Central memory CD8-positive, alpha-beta T cell (primary cell): ENCODE data around the gene CDH2.

Source experiments
- ATAC-seq: fragments of 150-1000 bp; cut with Tn5 transposase; replicated peaks from 2 replicates; pipeline ENCODE4 v1.10.0; 2022; ENCODE audit warnings: mild to moderate bottlenecking, moderate FRiP score, moderate number of reproducible peaks; ENCODE audit not compliant: poor library complexity, severe bottlenecking; ENCODE audit errors: extremely low read depth
- DNase-seq, 2 donors: peaks; one replicate each; pipeline ENCODE4 v3.0.0; 2021; ENCODE audit warnings: low spot score in 2 of 2
- H3K27ac Mint-ChIP-seq: one replicate; pipeline ENCODE4 v1.8.0; 2022; ENCODE audit warnings: low read depth, mild to moderate bottlenecking, moderate library complexity, mixed read lengths
- H3K27me3 Mint-ChIP-seq: one replicate; pipeline ENCODE4 v1.8.0; 2022; ENCODE audit warnings: mixed read lengths
- H3K36me3 Mint-ChIP-seq: one replicate; pipeline ENCODE4 v1.8.0; 2022; ENCODE audit warnings: mild to moderate bottlenecking, moderate library complexity, mixed read lengths; ENCODE audit not compliant: insufficient read depth
- H3K4me1 Mint-ChIP-seq: one replicate; pipeline ENCODE4 v1.8.0; 2022; ENCODE audit warnings: mixed read lengths
- H3K4me3 Mint-ChIP-seq: one replicate; pipeline ENCODE4 v1.8.0; 2022; ENCODE audit warnings: mild to moderate bottlenecking, moderate library complexity, mixed read lengths
- H3K9me3 Mint-ChIP-seq: one replicate; pipeline ENCODE4 v1.8.0; 2022; ENCODE audit warnings: mixed read lengths

CDH2 gene

DNA sequence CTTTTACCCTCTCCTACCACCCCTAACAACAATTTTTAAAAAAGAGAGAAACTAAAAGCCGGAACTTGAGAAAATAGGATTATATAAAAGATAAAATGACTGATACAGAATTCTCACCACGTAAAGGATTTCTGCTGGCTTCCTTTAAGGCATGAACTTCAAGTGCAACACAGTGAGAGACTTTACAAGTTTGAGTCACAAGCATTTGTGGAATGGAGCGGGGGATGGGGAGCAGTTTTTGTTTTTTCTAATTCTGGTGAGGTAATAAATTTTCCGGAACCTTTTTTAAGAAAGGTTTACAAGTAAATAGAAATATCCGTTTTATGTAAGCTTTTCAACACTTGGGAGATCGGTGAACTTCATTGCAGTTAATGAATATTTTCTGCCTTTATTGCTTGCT lies 1.8 kb upstream of the CDH2 start:
- no peaks in the 10 kb centered on the region for H3K9me3 Mint-ChIP-seq
- DNase-seq (no peak), ATAC-seq (no peak)
- H3K4me3 Mint-ChIP-seq, result no peak overlapping the region
- H3K4me1 Mint-ChIP-seq, result peaks cover 10% of the 10 kb centered on the region
- no peaks in the 10 kb centered on the region for H3K36me3 Mint-ChIP-seq
- no peak overlapping the region for H3K27ac Mint-ChIP-seq
- peaks cover 40% of the 10 kb centered on the region for H3K27me3 Mint-ChIP-seq

DNA sequence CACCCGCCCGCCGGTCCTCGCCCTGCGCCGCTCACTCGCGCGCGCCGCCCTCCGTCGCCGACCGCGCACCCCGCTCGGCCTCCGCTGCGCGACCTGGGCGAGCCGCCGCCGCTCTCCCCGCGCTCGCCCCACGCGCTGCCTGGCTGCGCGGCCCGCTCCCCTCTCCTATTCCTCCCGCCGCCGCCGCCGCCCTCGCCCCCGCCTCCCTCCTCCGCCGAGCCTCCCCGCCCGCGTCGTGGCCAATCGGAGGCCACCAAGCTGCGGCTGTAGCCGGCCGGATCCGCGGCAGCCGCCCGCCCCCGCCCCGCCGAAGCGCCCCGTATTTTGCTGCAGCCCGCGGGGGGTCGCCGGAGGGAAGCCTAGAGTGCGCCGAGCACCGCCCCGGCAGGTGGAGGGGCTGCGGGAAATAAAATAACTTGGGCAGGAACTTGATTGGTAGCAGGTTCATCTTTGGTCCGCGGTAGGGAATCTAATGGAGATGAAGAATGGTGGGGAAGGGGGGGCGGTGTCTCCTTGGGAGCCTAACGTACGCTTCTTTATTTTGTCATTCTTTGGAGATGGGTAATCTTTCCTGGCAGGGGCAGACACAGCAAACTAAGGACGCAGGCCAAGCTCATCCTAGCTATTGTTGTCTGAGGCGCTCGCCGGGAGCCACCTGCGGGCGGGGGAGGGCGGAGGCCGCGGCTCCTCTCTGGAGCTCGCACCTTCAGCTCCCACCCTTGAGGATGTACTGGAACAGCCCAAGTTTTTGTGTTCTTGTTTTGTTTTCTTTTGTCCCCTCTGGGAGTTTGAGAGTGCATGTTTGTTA lies 1.1 kb upstream of the CDH2 start:
- no peaks in the 10 kb centered on the region for H3K9me3 Mint-ChIP-seq
- peaks cover 40% of the 10 kb centered on the region for H3K27me3 Mint-ChIP-seq
- ATAC-seq (no peak), DNase-seq (no peak)
- H3K27ac Mint-ChIP-seq, result no peak overlapping the region
- H3K4me1 Mint-ChIP-seq, result peaks cover 10% of the 10 kb centered on the region
- peak overlapping the region; percentile 60 for H3K4me3 Mint-ChIP-seq
- no peaks in the 10 kb centered on the region for H3K36me3 Mint-ChIP-seq

DNA sequence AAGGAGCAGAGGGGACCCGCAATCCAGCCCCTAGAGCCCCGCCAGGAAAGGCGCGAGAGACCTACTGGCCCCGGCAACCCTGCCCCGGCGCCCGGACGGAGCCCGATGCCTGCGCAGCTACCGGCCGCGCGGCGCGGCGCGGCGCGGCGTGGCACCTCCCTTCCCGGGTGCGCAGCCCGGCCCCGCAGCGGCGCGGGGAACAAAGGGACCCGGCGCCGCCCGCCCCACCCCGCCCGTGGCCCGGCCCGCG lies 307 bp downstream of the CDH2 start:
- no peak overlapping the region for H3K27ac Mint-ChIP-seq
- no peaks in the 10 kb centered on the region for H3K36me3 Mint-ChIP-seq
- H3K4me3 Mint-ChIP-seq, result peak overlapping the region; percentile 65
- H3K27me3 Mint-ChIP-seq, result peaks cover 40% of the 10 kb centered on the region
- H3K9me3 Mint-ChIP-seq, result no peaks in the 10 kb centered on the region
- H3K4me1 Mint-ChIP-seq, result peaks cover 10% of the 10 kb centered on the region
- no peak for ATAC-seq
- no peak for DNase-seq

DNA sequence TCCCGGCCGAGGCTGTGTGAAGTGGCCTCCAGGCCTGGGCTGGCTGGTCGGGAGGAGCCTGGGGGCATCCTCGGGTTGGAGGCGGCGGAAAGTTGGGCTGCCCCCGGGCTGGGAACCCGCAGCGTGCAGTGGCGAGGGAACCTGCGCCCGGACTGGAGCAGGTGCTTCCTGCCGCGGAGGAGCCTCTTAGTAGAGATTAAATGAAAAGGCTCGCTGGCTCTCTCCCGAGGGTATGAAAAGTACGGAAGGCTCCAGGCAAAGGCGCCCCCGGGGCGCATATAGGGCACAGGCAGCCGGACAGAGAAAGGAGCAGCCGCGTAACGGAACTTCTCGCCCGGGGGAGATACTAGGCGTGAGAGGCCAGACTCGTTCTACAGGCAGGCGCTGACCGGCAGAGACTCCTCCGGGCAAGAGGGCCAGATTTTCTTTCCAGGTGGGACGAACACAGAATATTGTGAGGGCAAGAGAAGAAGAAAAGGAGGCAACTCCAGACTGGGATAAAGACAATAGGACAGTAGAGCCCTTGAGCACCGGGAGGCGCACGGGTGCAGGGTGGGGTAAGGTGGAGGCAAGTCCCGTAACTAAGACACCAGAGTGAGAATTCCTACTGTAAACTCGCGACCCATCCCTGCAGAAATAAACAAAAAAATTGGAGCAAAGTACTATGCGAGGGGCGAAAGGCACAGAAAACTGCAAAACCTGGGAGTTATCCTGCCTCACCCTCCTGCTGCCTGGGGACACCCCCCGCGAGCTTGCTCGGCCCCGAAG lies 816 bp downstream of the CDH2 start:
- H3K27ac Mint-ChIP-seq, result no peak overlapping the region

DNA sequence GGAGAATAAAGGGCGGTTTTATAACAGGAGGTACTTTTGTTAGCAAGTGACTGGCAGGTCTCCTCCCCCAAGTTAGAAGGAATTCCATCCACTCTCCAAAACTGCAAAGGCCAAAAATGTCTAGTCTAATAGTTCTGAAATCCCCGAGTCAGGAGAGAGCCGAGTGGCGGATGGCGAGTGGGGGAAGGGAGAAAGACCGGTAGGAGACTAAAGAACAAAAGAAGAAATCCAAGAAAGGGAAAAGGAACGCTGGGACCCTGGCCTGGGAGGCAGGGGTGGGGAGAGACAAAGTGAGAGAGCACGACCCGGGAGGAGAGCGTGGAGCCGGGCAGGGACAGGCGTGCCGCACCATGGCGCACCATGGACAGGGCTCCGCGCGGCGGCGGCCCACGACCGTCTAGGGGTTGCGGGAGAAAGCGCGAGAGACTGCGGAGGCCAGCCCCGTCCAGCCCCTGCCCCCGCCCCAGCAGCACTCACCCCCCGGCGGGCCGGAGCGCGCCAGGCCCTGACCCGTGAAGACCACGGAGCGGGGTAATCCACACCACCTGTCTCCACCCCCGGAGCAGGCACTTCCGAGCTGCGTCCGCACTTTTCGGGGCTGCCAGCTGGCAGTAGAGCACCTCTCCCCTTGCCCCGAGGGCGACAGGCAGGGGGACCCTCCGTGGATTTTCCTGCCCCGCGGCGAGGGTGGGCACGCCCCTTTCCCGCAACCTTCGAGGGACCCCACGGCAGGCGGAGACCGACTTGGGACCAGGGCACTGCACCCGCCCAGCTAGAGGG lies 1.6 kb downstream of the CDH2 start:
- DNase-seq (no peak), ATAC-seq (no peak)
- no peaks in the 10 kb centered on the region for H3K9me3 Mint-ChIP-seq
- peaks cover 10% of the 10 kb centered on the region for H3K4me1 Mint-ChIP-seq
- H3K36me3 Mint-ChIP-seq, result no peaks in the 10 kb centered on the region
- no peak overlapping the region for H3K27ac Mint-ChIP-seq
- H3K27me3 Mint-ChIP-seq, result peaks cover 40% of the 10 kb centered on the region
- H3K4me3 Mint-ChIP-seq, result peak overlapping the region; percentile 65

More for the DNA sequence above, 816 bp downstream of the CDH2 start:
- no peak for DNase-seq
- H3K4me3 Mint-ChIP-seq, result peak overlapping the region; percentile 65
- H3K9me3 Mint-ChIP-seq, result no peaks in the 10 kb centered on the region
- H3K36me3 Mint-ChIP-seq, result no peaks in the 10 kb centered on the region
- H3K4me1 Mint-ChIP-seq, result peaks cover 10% of the 10 kb centered on the region
- H3K27me3 Mint-ChIP-seq, result peaks cover 40% of the 10 kb centered on the region
- ATAC-seq, result no peak

DNA sequence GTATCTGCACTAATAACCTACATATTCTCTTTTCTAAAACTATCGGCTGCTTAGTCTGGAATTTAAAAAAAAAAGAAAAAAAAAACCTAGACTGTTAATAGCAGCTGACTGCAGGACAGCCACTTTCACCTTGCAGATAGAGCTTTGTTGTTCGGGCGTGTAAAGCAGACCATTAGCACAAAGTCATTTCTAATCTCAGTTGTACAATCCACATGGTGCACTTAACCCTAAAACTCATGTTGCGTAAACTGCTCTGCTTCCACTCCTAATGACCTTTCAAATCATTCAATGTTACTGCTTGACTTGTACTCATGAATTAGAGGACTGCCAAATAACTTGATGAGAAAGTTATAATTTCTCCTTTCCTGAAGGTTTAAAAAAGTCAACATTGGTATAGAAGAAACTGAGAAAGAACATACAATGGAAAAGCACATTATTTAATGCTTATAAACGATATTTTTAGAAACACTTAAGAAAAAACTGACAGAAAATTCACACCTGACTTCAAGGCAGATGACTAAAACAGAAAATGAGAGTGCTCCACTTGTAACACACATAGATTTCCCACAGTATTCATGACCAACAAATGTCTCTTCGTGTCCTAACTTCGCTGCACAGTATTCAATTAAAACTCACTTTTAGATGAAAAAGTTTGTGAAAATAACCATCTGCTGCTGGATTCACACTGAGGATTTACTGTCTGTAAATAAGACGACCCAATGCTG lies 2.6 kb downstream of the CDH2 start:
- H3K4me3 Mint-ChIP-seq, result no peak overlapping the region
- H3K27me3 Mint-ChIP-seq, result peaks cover 36% of the 10 kb centered on the region
- H3K9me3 Mint-ChIP-seq, result no peaks in the 10 kb centered on the region
- no peaks in the 10 kb centered on the region for H3K36me3 Mint-ChIP-seq
- ATAC-seq (no peak), DNase-seq (no peak)
- H3K4me1 Mint-ChIP-seq, result peaks cover 10% of the 10 kb centered on the region
- H3K27ac Mint-ChIP-seq, result no peak overlapping the region

DNA sequence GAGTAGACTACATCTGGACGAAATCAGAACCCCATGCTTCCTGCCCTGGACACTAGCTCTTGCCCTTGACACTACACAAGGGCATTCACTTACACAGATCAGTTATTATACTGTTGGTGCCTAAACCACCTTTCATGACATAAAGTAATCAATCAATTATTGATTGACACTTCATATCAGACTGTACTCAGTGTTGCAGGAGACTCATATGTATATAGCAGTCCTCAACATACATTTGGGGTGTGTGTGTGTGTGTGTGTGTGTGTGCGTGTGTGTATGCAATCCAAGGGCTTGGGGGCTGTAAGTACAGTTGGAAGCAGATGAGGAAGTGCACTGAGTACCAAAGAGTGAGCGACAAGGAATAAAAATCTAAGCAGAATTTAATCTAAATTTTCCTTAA lies 5.1 kb downstream of the CDH2 start:
- DNase-seq (no peak), ATAC-seq (no peak)
- Mint-ChIP-seq H3K36me3 (no peaks in the 10 kb centered on the region), H3K27me3 (peaks cover 23% of the 10 kb centered on the region), H3K9me3 (no peaks in the 10 kb centered on the region), H3K4me3 (no peak overlapping the region), H3K27ac (no peak overlapping the region), H3K4me1 (peaks cover 10% of the 10 kb centered on the region)

DNA sequence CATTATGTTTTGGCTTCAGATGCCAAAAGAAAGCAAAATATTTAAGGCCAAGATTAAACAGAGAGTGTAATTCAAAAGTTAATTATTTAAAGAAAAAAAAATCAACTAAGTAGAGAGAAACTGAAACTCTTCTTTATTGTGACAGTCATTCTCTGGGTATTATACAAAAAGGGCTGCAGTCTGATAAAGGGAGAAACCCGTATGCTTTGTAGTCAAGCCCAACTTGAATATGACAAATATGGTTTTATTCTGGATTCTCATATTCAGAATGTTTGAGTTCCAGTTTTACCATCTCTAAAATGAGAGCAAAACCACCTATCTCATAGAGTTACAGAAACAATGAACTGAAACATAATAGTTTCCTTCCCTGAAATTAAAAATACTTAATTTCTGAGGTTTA lies 8.2 kb downstream of the CDH2 start:
- no peak for DNase-seq

DNA sequence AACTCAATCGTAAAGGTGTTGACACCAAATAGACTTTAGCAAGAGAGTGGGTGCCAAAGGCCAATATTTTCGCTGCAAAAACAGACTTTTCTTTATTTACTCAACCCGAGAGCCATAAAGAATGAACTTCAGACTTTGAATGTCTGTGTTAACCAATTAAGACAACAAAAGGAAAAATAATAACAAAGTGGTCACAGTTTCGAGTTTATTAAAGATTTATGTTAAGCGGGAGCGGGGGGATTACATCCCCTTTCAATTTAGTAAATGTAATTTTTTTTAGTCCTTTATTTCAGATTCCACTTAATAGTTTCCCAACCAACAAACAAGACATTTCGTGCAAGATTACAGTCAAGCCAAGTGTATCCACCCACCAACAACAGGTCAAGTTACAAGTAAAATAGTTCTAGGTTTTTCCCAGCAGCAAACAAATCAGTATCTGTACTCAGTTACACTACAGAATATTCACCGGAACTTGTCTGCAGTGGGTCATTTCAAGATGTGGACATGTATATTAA lies 9.0 kb downstream of the CDH2 start:
- Mint-ChIP-seq H3K4me3 (no peak overlapping the region), H3K9me3 (no peaks in the 10 kb centered on the region), H3K27me3 (no peaks in the 10 kb centered on the region), H3K36me3 (no peaks in the 10 kb centered on the region), H3K27ac (no peak overlapping the region), H3K4me1 (no peaks in the 10 kb centered on the region)
- ATAC-seq (no peak), DNase-seq (no peak)

More for the DNA sequence above, 8.2 kb downstream of the CDH2 start:
- Mint-ChIP-seq H3K9me3 (no peaks in the 10 kb centered on the region), H3K4me1 (no peaks in the 10 kb centered on the region), H3K27me3 (no peaks in the 10 kb centered on the region), H3K36me3 (no peaks in the 10 kb centered on the region), H3K4me3 (no peak overlapping the region), H3K27ac (no peak overlapping the region)
- no peak for ATAC-seq

DNA sequence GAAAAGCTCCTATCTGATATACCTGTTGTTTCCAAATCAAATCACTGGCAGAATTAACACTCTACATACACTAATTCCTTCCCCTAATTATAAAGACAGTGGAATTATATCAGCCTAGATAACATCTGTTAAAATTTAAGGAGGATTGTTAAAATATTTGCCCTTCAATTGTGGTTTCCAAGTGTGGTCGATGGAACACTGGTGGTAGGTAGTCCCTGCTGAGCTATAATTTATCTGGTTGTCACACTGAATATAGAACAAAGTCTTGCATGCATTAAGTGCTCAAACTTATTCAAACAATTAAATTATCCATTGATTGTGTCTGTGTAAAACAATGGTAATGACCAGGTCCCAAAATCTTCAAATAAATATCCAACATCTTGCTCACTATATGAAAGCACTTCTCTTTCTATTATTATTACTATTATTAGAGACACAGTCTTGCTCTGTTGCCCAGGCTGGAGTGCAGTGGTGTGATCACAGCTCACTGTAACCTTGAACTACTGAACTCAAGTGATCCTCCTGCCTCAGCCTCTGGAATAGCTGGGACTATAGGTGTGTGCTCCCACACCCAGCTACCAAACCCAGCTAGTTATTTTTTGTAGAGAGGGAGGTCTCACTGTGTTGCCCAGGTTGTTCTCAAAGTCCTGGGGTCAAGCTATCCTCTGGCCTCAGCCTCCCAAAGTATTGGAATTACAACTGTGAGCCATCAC lies 12.0 kb downstream of the CDH2 start:
- no peaks in the 10 kb centered on the region for H3K27me3 Mint-ChIP-seq
- H3K9me3 Mint-ChIP-seq, result no peaks in the 10 kb centered on the region
- DNase-seq, result no peak
- ATAC-seq, result no peak
- H3K4me1 Mint-ChIP-seq, result no peaks in the 10 kb centered on the region
- H3K36me3 Mint-ChIP-seq, result no peaks in the 10 kb centered on the region
- H3K27ac Mint-ChIP-seq, result no peak overlapping the region
- no peak overlapping the region for H3K4me3 Mint-ChIP-seq

DNA sequence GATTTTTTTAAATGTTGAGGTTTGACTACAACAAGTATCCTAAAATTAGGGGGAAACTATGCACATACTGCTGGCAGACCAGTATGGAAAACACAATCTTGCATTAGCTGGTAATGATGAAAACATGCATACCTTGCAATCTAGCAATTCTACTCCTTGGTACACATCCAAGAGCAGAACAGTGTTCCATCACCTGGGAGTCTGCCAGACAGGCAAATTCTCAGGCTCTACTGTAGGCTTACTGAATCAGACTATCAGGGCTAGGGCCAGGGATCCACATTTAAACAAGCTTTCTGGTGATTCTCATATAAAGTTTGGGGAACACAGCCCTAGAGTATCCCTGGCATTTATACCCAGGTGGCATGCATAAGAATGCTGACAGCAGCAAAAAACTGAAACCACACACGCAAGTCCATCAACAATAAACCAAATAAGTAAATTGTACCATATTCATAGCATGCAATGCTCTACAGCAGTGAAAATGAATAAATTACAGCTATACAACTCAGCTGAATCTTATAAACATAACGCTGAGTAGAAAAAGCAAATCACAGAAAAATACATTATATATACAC lies 13.6 kb downstream of the CDH2 start:
- Mint-ChIP-seq H3K9me3 (no peaks in the 10 kb centered on the region), H3K27me3 (no peaks in the 10 kb centered on the region), H3K27ac (no peak overlapping the region), H3K4me3 (no peak overlapping the region), H3K4me1 (no peaks in the 10 kb centered on the region), H3K36me3 (no peaks in the 10 kb centered on the region)
- ATAC-seq (no peak), DNase-seq (no peak)
